SIG-M5 treated with dmso at 0.1 percent for 504 hours (cell line): ENCODE measurements around the gene COL9A3.

Experiments used
- DNase-seq: peaks from one replicate; lab custom pipeline; 2025; ENCODE audit not compliant: unreplicated experiment; lab: John Stamatoyannopoulos, UW

The COL9A3 gene

DNA sequence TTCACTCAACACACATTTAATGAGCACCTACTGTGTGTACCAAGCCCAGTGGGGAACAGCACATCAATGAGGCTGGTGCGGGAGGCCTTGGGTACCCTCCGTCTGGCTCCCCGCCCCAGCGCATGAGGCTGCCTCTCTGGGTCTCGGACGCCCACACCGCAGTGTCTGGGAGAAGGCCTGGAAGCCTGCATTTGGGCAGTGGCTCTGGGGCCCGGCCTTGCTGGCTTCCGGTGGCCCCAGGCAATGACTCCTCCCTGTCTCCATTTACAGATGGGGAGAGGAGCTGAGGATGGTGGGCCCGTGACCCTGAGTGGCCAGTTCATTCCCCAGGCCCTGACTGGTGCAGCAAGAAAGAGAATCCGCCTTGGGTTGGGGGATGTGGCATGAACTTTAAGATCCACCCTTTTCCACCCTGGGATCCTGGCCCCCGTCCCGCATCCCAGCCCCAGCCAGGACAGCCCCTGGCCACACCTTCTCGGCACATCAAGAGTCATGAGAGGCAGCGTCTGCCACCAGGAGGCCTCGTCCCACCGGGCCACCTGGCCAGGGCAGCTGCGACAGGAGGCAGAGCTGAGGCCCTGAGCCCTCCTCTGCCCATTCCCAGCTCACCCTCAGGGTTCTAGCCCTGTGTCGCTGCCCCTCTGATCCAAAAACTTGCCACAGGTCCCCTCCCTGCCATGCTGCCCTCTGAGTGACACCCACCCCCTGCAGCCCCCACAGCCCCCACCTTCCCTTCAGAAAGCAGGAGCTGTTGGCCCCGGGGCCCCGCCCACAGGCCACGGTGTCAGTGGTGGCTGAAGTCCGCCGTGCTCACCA, 38.0 kb upstream of the COL9A3 start:
- DNase-seq, result no peak

GRCh38 chr20:62779417-62779685, 37.5 kb upstream of the COL9A3 start:
- no peak for DNase-seq

DNA sequence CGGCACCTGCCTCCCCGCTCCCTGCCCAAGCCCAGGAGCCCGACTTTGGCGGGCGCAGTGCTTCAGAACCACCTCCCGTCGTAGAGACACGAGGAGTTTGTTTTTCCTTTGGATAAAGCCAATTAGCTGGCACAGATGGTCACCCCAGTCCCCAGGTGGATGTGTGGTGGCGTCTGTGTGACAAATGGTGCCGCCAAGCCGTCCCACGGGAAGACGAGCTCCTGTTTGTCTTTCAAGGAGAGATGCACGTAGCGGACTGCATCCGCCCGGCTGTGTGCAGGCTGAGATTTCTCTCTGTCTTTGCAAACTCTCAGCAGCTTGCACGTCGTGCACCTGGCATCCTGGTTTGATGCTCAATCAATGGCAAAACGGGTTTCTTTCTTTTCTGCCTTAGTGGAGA, 36.6 kb upstream of the COL9A3 start:
- DNase-seq, result no peak

GRCh38 chr20:62780696-62781095, 36.2 kb upstream of the COL9A3 start:
- no peak for DNase-seq

DNA sequence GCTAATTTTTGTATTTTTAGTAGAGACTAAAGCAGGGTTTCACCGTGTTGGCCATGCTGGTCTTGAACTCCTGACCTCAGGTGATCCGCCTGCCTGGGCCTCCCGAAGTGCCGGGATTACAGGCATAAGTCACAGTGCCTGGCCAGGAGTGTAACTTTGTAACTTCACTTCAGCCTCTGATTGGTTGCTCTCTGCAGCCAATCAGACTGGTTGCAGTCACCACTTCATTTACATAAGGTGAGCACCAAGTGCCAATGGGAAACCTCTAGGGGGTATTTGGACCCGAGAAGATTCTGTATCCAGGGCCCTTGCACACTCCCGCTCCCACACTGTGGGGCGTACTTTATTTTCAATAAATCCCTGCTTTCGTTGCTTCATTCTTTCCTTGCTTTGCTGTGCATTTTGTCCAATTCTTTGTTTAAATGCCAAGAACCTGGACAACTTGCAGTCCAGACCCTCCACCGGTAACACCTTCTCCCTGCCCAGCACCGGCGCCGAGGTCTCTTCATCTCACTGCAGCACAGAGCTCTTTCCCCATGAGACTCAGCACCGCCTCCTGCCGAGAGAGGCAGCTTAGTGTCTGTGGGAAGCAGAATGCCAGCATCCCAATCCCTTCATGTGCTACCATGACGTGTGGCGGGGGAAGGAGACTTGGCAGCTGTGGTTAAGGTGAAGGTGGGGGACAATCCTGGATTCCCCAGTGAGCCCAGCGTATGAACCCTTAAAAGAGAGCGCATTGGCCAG, 34.5 kb upstream of the COL9A3 start:
- no peak for DNase-seq

DNA sequence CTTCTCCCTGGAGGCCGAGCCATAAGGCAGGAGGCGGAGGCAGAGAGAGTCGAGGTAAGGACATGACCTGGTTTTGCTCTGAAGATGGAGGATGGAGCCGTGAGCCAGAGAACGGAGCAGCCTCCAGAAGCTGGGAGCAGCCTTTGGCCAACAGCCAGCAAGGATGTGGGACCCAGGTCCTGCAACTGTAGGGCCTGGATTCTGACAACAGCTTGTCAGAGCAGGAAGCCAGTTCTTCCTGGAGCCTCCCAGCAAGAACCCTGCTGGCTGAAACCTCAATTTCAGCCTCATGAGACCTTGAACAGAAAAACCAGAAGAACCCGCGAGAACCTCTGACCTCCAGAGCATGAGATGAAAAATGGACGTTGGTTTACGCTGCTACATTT, 34.0 kb upstream of the COL9A3 start:
- DNase-seq, result no peak

- DNase-seq, result no peak
Measured at GRCh38 chr20:62784497-62784896, 32.4 kb upstream of the COL9A3 start.

GRCh38 chr20:62785393-62785792, 31.5 kb upstream of the COL9A3 start:
- no peak for DNase-seq

DNA sequence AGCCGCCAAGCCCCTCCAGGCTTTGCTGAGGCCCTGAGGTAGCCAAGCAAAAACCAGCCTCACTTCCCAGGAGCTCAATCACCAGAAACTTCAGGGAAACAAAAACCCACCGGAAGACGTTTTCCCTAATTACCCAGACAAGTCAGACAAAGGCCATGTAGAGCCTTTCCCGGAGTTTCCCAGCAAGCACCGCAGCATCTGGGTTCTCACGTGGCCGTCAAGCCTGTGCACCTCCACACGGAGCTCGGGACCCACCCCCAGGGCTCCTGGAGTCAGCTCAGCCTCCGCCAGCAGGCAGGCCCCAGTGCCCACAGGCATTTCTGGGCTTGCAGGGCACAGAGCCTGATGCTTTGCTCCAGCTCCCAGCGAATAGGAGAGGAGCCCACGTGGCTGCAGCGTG, 30.7 kb upstream of the COL9A3 start:
- no peak for DNase-seq

GRCh38 chr20:62787321-62787720, 29.5 kb upstream of the COL9A3 start:
- DNase-seq, result no peak

GRCh38 chr20:62787866-62788265, 29.0 kb upstream of the COL9A3 start:
- no peak for DNase-seq

DNA sequence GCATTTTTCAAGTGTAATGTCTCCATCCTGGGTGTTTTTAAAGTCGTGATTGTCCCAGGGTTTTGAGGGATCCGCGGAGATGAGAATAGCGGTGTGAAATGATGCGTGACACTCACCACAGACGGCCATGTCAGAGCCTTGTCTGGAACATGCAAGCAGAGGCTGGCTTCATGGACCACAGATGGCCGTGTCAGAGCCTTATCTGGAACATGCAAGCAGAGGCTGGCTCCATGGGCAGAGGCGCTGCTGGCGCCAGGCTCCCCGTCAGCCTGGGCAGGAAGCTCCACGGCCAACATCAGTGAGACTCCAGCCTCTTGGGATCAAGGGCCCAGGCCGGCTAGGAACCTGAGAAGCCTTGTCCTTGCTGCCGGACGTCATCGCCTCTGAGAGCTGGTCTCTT, 28.2 kb upstream of the COL9A3 start:
- no peak for DNase-seq

- DNase-seq, result no peak
Measured at GRCh38 chr20:62790075-62790474, 26.8 kb upstream of the COL9A3 start.

GRCh38 chr20:62791301-62792181, 25.3 kb upstream of the COL9A3 start:
- DNase-seq, result peak; percentile 96

GRCh38 chr20:62792182-62792939, 24.5 kb upstream of the COL9A3 start:
- DNase-seq, result no peak

- no peak for DNase-seq
Measured at GRCh38 chr20:62792940-62793756, 23.7 kb upstream of the COL9A3 start.

DNA sequence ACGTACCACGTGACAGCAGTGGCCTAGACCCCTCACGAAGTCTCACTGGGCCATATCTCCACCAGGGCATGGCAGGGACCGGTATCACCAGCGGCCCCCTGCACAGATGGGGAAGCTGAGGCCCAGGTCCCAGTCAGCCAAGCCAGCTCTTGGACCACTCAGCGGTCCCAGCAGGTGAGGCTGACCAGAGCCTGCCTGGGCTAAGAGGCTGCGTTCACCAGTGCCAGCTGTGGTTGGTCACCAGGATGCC, 23.2 kb upstream of the COL9A3 start:
- no peak for DNase-seq

GRCh38 chr20:62794007-62794724, 22.7 kb upstream of the COL9A3 start:
- peak; percentile 95 for DNase-seq

DNA sequence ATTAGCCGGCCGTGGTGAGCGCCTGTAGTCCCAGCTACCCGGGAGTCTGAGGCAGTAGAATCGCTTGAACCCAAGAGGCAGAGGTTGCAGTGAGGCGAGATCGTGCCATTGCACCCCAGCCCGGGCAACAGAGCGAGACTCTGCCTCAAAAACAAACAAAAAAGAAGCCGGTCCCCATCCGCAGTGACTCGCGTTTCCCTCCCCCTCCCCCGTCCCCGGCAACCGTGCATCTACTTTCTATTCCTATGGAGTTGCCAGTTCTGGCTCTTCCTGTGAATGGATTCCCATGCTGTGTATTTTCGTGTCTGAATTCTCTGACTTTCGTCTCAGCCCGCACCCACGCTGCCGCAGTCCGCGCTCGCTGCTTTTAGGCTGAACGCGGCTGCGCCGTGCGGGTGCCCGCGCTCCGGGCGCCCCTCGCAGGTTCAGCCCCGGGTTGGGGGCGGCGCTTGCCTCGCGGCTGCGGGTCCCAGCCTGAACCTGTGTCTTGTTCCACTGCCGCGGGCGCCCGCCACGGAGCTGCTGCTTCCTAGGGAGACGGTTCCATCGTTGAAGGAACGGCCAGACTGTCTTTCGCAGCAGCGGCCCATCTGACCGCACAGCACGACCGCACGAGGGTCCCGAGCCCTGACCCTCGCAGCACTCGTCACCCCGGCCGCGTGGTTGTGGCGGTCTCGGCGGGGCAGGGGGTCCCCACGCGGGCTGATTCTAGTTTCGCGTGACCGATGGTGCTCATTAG, 21.7 kb upstream of the COL9A3 start:
- peak; percentile 52 for DNase-seq
